HEK293T (cell line): ENCODE data around the gene TMEM181.
"Not testable (repeated sequence)": the region's sequence is repeated elsewhere in the genome, so short reads cannot be mapped to it uniquely, and the experiment has no call there.

ENCODE experiments used
- CTCF ChIA-PET: fragments of 350-600 bp; formaldehyde crosslinking; extraction: SDS; loops from one replicate; lab custom pipeline; 2021; ENCODE audit warnings: antibody characterized with exemption, inconsistent platforms; lab: Yijun Ruan, JAX
- POLR2A ChIA-PET: fragments of 350-600 bp; formaldehyde crosslinking; extraction: SDS; loops from one replicate; lab custom pipeline; 2020; ENCODE audit warnings: antibody characterized with exemption, inconsistent platforms; lab: Yijun Ruan, JAX
- DNase-seq: peaks from one replicate; pipeline ENCODE4 v3.0.0; 2012; ENCODE audit warnings: mixed read lengths; ENCODE audit errors: extremely low spot score
- ARNT ChIP-seq: fragments of 450-650 bp; IDR thresholded peaks from 2 replicates; pipeline ENCODE4 v1.6.1; 2017; ENCODE audit warnings: mild to moderate bottlenecking
- BHLHE40 ChIP-seq: fragments of 450-650 bp; IDR thresholded peaks from 2 replicates; pipeline ENCODE4 v1.6.1; 2016; ENCODE audit warnings: mild to moderate bottlenecking, moderate library complexity, borderline replicate concordance
- CTBP1 ChIP-seq: fragments of 450-650 bp; IDR thresholded peaks from 2 replicates; pipeline ENCODE4 v1.6.1; 2016; ENCODE audit warnings: borderline replicate concordance
- ELF4 ChIP-seq: fragments of 450-650 bp; IDR thresholded peaks from 2 replicates; pipeline ENCODE4 v1.6.1; 2017; ENCODE audit warnings: antibody characterized with exemption
- FOXA1 ChIP-seq: fragments of 450-650 bp; IDR thresholded peaks from 2 replicates; pipeline ENCODE4 v1.6.1; 2016; ENCODE audit warnings: mild to moderate bottlenecking
- FOXK2 ChIP-seq: fragments of 450-650 bp; IDR thresholded peaks from 2 replicates; pipeline ENCODE4 v1.6.1; 2016; ENCODE audit warnings: mild to moderate bottlenecking
- FOXM1 ChIP-seq: fragments of 450-650 bp; IDR thresholded peaks from 2 replicates; pipeline ENCODE4 v1.6.1; 2017; ENCODE audit warnings: mild to moderate bottlenecking, borderline replicate concordance
- HDGF ChIP-seq: fragments of 450-650 bp; IDR thresholded peaks from 2 replicates; pipeline ENCODE4 v1.6.1; 2017; ENCODE audit warnings: antibody characterized with exemption, borderline replicate concordance
- L3MBTL2 ChIP-seq: fragments of 450-650 bp; conservative IDR thresholded peaks from 2 replicates; pipeline ENCODE4 v1.6.1; 2016; ENCODE audit warnings: mild to moderate bottlenecking
- LEF1 ChIP-seq: fragments of 450-650 bp; IDR thresholded peaks from 2 replicates; pipeline ENCODE4 v1.6.1; 2017; ENCODE audit warnings: mild to moderate bottlenecking, borderline replicate concordance
- NFRKB ChIP-seq: fragments of 450-650 bp; IDR thresholded peaks from 2 replicates; pipeline ENCODE4 v1.6.1; 2016; ENCODE audit warnings: mild to moderate bottlenecking, moderate library complexity
- PKNOX1 ChIP-seq: fragments of 450-650 bp; IDR thresholded peaks from 2 replicates; pipeline ENCODE4 v1.6.1; 2016
- SP1 ChIP-seq: fragments of 450-650 bp; IDR thresholded peaks from 2 replicates; pipeline ENCODE4 v1.6.1; 2017
- SUZ12 ChIP-seq: fragments of 450-650 bp; IDR thresholded peaks from 2 replicates; pipeline ENCODE4 v1.6.1; 2016; ENCODE audit warnings: mild to moderate bottlenecking
- TARDBP ChIP-seq: fragments of 450-650 bp; IDR thresholded peaks from 2 replicates; pipeline ENCODE4 v1.6.1; 2016
- ZNF384 ChIP-seq: fragments of 450-650 bp; IDR thresholded peaks from 2 replicates; pipeline ENCODE4 v1.6.1; 2016

TMEM181 gene

GRCh38 chr6:158517581-158517980 lies 42.3 kb upstream of the TMEM181 start:
- no peak for DNase-seq
- POLR2A ChIA-PET, result no interaction called here
- CTCF ChIA-PET, result no interaction called here

GRCh38 chr6:158518191-158519127 lies 41.4 kb upstream of the TMEM181 start:
- CTCF ChIA-PET, result interaction anchor here (0.6 to 1.2 kb wide), 9 partner anchors 12 to 304 kb away, joined by 3 to 6 read pairs (median 4); no protein-coding TSS in a partner anchor
- POLR2A ChIA-PET, result no interaction called here
- TF ChIP-seq FOXM1 (no peak), SUZ12 (no peak), NFRKB (no peak), PKNOX1 (no peak), L3MBTL2 (no peak), ARNT (no peak), ELF4 (no peak), CTBP1 (no peak), LEF1 (no peak), HDGF (no peak), SP1 (no peak), FOXK2 (no peak), FOXA1 (no peak), ZNF384 (no peak), BHLHE40 (no peak)
- peak; percentile 70 for DNase-seq

More at GRCh38 chr6:158517581-158517980, 42.3 kb upstream of the TMEM181 start:
- no peak for TF ChIP-seq ELF4
- no peak for TF ChIP-seq TARDBP
- TF ChIP-seq FOXM1, result no peak
- no peak for TF ChIP-seq ZNF384
- TF ChIP-seq LEF1, result no peak
- no peak for TF ChIP-seq L3MBTL2
- TF ChIP-seq SP1, result no peak
- no peak for TF ChIP-seq HDGF
- no peak for TF ChIP-seq ARNT
- TF ChIP-seq NFRKB, result no peak

- POLR2A ChIA-PET, result no interaction called here
- no peak for TF ChIP-seq PKNOX1
- no peak for TF ChIP-seq ZNF384
- TF ChIP-seq FOXK2, result no peak
- TF ChIP-seq FOXA1, result no peak
- no peak for TF ChIP-seq SP1
- no peak for TF ChIP-seq ELF4
- TF ChIP-seq HDGF, result no peak
- no peak for TF ChIP-seq ARNT
- no peak for TF ChIP-seq SUZ12
These were observed 40.6 kb upstream of the TMEM181 start for GRCh38 chr6:158519300-158519699.

GRCh38 chr6:158519761-158520160 lies 40.1 kb upstream of the TMEM181 start:
- TF ChIP-seq SUZ12 (no peak), NFRKB (no peak), L3MBTL2 (no peak), FOXA1 (no peak)
- POLR2A ChIA-PET, result no interaction called here
- CTCF ChIA-PET, result interaction anchor here (0.7 to 1.2 kb wide), 5 partner anchors 10 to 172 kb away, joined by 3 read pairs; partner anchors contain the start of gene DYNLT1
- no peak for DNase-seq

More at GRCh38 chr6:158519300-158519699, 40.6 kb upstream of the TMEM181 start:
- CTCF ChIA-PET, result interaction anchor here (0.6 to 1.2 kb wide), 11 partner anchors 11 to 305 kb away, joined by 3 to 6 read pairs (median 3); partner anchors contain the start of gene DYNLT1
- DNase-seq, result no peak

- POLR2A ChIA-PET, CTCF ChIA-PET, DNase-seq: not testable (repeated sequence)
These were observed 38.9 kb upstream of the TMEM181 start for GRCh38 chr6:158520975-158521374.

GRCh38 chr6:158521759-158522158 lies 38.1 kb upstream of the TMEM181 start:
- no peak for DNase-seq
- no peak for TF ChIP-seq ZNF384
- ChIA-PET POLR2A (no interaction called here), CTCF (no interaction called here)

GRCh38 chr6:158522616-158523015 lies 37.3 kb upstream of the TMEM181 start:
- TF ChIP-seq SP1, result no peak
- TF ChIP-seq CTBP1, result no peak
- no peak for TF ChIP-seq NFRKB
- no peak for TF ChIP-seq PKNOX1
- no peak for TF ChIP-seq SUZ12
- no peak for TF ChIP-seq HDGF
- TF ChIP-seq LEF1, result no peak
- no peak for TF ChIP-seq FOXK2
- no peak for TF ChIP-seq BHLHE40
- TF ChIP-seq L3MBTL2, result no peak
- TF ChIP-seq ZNF384, result no peak
- no peak for TF ChIP-seq ARNT
- TF ChIP-seq TARDBP, result no peak
- no peak for TF ChIP-seq ELF4
- no peak for TF ChIP-seq FOXM1
- TF ChIP-seq FOXA1, result no peak
- DNase-seq, result no peak
- CTCF ChIA-PET, result no interaction called here
- POLR2A ChIA-PET, result no interaction called here
